Metanephros (tissue), 2 donors: Measurements from ENCODE around the gene TFEB. TPM values are rescaled to one million over a fixed set of nuclear protein-coding genes. Genes with fewer than 3 reads are reported as not detected.

ENCODE experiments used
- small RNA-seq: library from RNA; depleted of rRNA; stranded (forward); fragments of <200 nt; gene quantifications from one replicate; pipeline ENCODE3, GENCODE V24; 2014; ENCODE audit warnings: low replicate concordance
- total RNA-seq: library from RNA; depleted of rRNA; stranded (reverse); fragments of >200 nt; gene quantifications from one replicate; pipeline ENCODE4 v1.2.3, GENCODE V29; 2014

TFEB gene
- 18.3 TPM for total RNA-seq

DNA sequence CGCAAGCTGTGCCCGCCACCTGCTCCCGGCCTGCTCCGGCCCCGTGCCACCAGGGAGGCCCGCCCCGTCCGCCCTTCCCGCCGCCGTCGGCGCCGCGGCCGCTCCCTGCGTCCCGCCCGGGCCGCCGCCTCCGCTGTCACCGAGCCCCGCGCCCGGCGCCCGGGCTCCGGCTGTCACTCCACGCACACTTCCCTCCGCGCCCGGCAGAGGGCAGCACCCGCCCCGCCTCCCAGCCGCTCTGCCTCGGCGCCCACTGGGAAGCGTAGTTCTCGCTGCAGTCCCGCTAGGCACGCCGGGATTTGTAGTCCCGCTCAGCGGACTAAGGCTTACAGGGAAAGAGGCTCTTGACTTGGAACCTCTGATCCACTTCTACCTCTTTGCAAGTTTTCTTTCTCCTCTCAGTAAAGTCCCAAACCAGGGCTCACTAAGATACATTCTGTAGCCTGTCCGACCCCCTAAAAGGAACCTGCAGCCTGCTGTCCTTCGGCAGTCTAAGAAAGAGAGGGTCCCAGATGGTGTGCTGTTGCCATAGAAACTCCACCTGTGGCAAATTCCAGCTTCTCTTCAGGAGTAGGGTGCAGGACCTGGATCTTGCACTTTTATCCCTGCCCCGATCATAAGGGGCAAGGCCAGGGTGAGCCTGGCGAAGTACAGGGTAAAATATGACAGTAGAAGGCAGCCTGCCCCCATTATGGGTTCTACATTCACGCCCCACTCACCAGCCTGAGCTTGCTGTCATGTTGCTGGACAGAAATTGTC lies at the start of gene TFEB:
Gene TFEB, minus strand, starts transcription at position 182 of the 759 bp plus-strand sequence. CDS start 44,395 bp downstream, outside the sequence.

DNA sequence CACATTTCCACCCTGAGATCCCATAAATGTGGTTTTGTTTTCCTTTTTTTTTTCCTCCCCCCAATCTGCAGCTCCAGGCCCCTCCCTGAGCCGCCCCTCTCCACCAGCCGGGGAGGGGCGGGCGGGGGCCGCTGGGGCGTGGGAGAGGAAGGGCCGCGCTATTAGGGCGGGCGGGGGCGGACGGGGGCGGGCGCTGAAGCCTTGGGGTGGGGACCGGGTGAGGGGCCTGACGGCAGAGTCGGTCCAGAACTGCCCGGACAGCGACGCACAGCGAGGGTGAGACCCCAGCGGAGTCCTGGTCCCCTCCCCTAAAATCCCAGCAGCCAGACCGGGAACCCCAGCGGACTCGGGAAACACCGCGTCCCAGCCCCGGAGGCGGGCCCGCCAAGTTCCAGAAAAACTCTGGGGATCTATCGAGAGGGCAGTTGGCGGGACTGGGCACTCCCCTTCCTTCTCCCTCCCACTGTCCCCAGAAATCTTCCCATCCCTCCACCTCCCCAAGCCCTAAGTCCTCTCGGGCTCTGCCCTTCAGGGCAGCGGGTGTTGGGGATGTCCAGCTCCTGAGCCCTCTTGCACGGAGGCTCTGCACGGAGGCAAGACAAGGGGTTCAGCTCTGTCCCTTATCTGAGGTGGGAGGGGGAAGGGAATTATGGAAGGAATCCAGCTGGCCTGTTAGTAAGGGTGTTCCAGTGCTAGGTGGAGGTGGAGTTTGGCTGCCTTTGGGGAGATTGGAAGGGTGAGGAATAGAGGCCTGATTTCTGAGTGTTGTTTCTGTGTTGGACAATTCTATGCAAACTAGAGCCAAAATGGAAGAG lies 45.4 kb upstream of the TFEB start, which contains the start of gene PRICKLE4:
Gene PRICKLE4, plus strand, starts transcription at position 232 of the 815 bp plus-strand sequence. CDS start 2,692 bp downstream, outside the sequence.

DNA sequence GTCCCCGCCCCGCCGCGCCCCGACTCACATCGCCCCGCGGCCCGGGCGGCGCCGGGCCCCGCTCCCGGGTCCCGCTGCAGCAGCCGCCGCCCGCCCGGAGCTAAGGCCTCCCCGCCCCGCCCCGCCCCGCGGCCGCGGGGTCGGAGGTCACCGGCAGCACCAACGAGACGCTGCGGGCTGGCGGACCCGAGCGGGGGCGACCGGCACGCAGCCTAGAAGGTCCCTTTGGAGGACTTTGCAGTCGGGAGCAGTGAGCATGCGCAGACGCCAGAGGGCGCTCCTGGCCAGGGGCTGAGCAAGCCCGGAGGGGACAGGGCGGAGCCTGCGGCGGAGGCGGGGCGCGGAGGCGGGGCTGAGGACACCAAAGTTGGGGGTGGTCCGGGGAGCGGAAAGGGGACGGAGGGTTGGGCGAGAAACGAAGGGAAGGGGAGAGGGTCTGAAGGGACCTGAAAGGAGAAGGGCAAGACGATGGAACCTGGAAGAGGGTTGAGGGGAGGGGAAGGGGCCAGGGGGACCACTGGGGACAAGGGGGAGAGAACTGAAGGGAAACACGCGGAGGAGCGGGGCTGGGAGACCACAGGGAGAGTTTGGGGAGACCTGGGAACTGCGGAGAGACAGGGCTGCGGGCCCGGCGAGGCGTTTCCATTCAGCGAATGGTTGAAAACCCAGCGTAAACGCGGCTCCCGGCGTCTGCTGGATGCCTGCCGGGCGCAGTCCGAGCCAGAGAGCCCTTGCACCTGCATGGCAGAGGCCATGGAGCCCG lies 44.6 kb upstream of the TFEB start, which contains the start of gene FRS3:
Gene FRS3, minus strand, starts transcription at position 113 of the 763 bp plus-strand sequence. CDS start 2,913 bp downstream, outside the sequence.

DNA sequence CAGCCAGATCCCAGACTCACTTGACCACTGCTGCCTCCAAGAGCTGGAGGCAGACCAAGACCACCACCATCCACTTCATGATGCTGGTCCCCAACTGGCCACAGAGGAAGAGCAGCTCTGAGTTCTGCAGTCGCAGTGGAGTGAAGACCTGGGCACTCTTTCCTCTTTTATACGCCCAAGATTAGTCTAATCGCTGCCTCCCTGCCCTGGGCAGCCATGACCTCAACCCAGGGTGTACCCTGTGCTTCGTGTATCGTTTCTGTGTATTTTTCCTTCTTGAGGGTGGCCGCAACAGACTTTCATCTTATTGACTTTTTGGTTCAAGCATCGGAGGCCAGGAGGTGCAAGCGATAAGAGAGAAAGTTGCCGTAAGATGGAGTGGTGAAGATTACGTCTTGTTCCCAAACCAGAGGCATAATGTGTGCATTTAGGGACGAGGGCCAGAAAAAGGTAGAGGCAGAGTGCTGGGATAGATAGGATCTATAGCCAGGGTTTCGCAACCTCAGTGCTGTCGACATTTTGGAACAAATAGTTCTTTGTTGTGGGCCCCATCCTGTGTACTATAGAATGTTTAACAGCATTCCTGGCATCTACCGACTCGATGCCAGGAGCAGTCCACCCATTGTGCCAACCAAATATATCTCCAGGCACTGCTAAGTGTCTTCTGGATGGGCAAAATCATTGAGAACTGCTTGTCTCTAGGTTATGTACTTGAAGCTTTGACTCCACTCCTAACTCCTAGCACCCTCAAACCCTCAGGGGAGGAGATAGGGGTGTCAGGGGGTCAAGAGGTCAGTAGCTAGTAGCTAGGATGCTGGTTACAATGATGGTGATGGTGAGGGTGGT lies 12.1 kb upstream of the TFEB start, which contains the start of gene PGC:
Gene PGC, minus strand, starts transcription at position 142 of the 846 bp plus-strand sequence. Its CDS starts 63 bp downstream, at position 79.

DNA sequence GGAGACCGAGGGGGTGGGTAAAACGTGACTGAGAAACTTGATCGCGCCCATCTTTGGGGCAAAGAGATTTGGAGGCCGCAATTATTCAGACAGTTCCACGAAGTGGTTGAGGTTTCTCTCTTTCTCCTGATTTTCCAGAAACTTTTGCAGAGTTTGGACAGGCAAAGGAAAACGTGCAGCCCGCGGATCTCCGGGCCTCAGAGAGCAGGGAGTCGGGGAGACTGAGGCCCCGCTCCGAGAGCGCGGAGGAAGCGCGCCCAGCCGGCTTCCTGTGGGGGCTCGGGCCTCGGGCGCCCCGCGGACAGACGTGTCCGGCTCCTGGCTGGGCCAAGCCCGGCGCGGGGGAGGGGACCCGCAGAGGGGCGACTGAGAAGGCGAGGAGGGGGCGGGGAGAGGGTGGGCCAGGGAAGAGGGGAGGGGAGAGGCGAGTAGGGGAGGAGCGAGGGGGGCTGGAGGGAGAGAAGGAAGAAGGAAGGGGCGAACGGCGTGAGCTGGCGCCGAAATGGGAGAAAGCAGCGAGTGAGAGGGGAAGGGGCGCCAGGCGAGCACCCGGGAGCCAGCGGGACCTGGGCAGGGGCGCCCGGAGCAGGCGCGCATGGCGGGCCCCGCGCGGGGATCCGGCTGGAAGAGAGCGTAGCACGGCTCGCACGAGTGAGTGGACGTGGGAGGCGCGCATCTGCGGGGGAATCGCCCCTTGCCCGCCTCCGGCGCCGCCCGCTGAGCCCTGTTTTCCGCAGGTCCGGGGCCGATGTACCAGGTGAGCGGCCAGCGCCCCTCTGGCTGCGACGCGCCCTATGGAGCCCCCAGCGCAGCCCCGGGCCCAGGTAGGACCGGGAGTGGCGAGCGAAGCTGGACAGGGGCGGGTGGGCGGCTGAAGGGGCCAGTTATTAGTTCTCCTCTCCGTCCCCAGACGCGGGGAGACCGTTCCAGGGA lies 97.1 kb downstream of the TFEB start, which contains the start of gene MDFI:
Gene MDFI, plus strand, starts transcription at position 467 of the 933 bp plus-strand sequence. Its CDS starts 282 bp downstream, at position 749.

Small RNA genes lying within 50 kb of the gene (small RNA-seq; reads per million reads assigned to genes)
- gene AL365205.3 = not detected

Other genes with a start within 250 kb of the TFEB start
- 11.0 TPM for gene FOXP4, start 189.2 kb downstream of the TFEB start, total RNA-seq
- 45.7 TPM for gene MDFI, start 97.1 kb downstream of the TFEB start, total RNA-seq
- 0.18 TPM for gene PGC, start 11.8 kb upstream of the TFEB start, total RNA-seq
- 5.3 TPM for gene FRS3, start 44.3 kb upstream of the TFEB start, total RNA-seq
- 3.2 TPM for gene PRICKLE4, start 45.2 kb upstream of the TFEB start, total RNA-seq
- 68.5 TPM for gene TOMM6, start 52.1 kb upstream of the TFEB start, total RNA-seq
- gene USP49, start 159.8 kb upstream of the TFEB start, total RNA-seq = 9.1 TPM
- gene MED20, start 185.5 kb upstream of the TFEB start, total RNA-seq = 27.2 TPM
- gene BYSL, start 185.9 kb upstream of the TFEB start, total RNA-seq = 18.3 TPM
- 31.2 TPM for gene CCND3, start 206.2 kb upstream of the TFEB start, total RNA-seq